ENCODE data around the gene OR51S1.

- TF ChIP-seq ISL1 (CRISPR knock-in tag; IDR thresholded peaks at IDR 0.05) (no peak), RARB (CRISPR knock-in tag; IDR thresholded peaks at IDR 0.05) (no peak), PPARA (CRISPR knock-in tag; IDR thresholded peaks at IDR 0.05; ENCODE audit: borderline replicate concordance) (no peak), TCF4 (CRISPR knock-in tag; IDR thresholded peaks at IDR 0.05; ENCODE audit: borderline replicate concordance) (no peak)
These were observed 16.8 kb upstream of the OR51S1 start for GRCh38 chr11:4865855-4866254.

Measured in SK-N-SH treated with all-trans-retinoic acid at 6 μM for 48 hours (cell line).